Coronary artery (tissue), 2 donors: ENCODE data around the gene S100A3.

Experiments
- DNase-seq: peaks from one replicate; pipeline ENCODE4 v3.0.0-alpha.2; 2017; ENCODE audit warnings: low spot score
- H3K27ac ChIP-seq, 2 donors: fragments of 200-600 bp; sonication (generic); one replicate each; pipeline ENCODE4 v1.5.1; 2016 to 2019
- H3K4me3 ChIP-seq: fragments of 200-600 bp; sonication (generic); 2 replicates; pipeline ENCODE4 v1.5.1; 2016; ENCODE audit warnings: mild to moderate bottlenecking, moderate library complexity
- CTCF ChIP-seq: fragments of 200-600 bp; sonication (generic); IDR thresholded peaks from one replicate; pipeline ENCODE4 v1.5.1; 2019; ENCODE audit warnings: antibody characterized with exemption

The S100A3 gene

GRCh38 chr1:153552335-153552734 lies 3.3 kb upstream of the S100A3 start:
- Histone ChIP-seq H3K27ac (peak overlapping the region in 1 of 2 donors; percentile 86), H3K4me3 (no peak overlapping the region)
- TF ChIP-seq CTCF, result no peak
- no peak for DNase-seq

- DNase-seq, result no peak
- TF ChIP-seq CTCF, result no peak
- H3K27ac ChIP-seq, result peak overlapping the region; percentile 62 to 96
Observed at GRCh38 chr1:153550827-153551500, 1.9 kb upstream of the S100A3 start.

GRCh38 chr1:153550398-153550758 lies 1.3 kb upstream of the S100A3 start:
- peak overlapping the region; percentile 62 to 96 for H3K27ac ChIP-seq
- no peak for TF ChIP-seq CTCF
- DNase-seq, result no peak
- H3K4me3 ChIP-seq, result no peak overlapping the region

More at GRCh38 chr1:153550827-153551500, 1.9 kb upstream of the S100A3 start:
- no peak overlapping the region for H3K4me3 ChIP-seq

GRCh38 chr1:153549741-153550397 lies 811 bp upstream of the S100A3 start:
- TF ChIP-seq CTCF, result no peak

GRCh38 chr1:153547560-153548551 lies 1.2 kb downstream of the S100A3 start:
- DNase-seq, result peak; percentile 69
- H3K4me3 ChIP-seq, result peak overlapping the region; percentile 31
- H3K27ac ChIP-seq, result peak overlapping the region; percentile 62 to 96
- no peak for TF ChIP-seq CTCF

More at GRCh38 chr1:153549741-153550397, 811 bp upstream of the S100A3 start:
- H3K4me3 ChIP-seq, result no peak overlapping the region
- no peak for DNase-seq
- peak overlapping the region; percentile 62 to 96 for H3K27ac ChIP-seq

GRCh38 chr1:153546796-153547559 lies 2.1 kb downstream of the S100A3 start:
- DNase-seq, result no peak
- Histone ChIP-seq H3K4me3 (peak overlapping the region; percentile 13), H3K27ac (peak overlapping the region; percentile 2 to 96)
- no peak for TF ChIP-seq CTCF
